GM18519 (cell line): ENCODE results near the gene BMERB1.

ENCODE experiments used
- ATAC-seq: cut with Tn5 transposase; IDR thresholded peaks from one replicate; pipeline ENCODE4 v1.9.1; 2021; ENCODE audit warnings: mild to moderate bottlenecking, moderate library complexity; ENCODE audit not compliant: unreplicated experiment, low FRiP score

BMERB1 gene

DNA sequence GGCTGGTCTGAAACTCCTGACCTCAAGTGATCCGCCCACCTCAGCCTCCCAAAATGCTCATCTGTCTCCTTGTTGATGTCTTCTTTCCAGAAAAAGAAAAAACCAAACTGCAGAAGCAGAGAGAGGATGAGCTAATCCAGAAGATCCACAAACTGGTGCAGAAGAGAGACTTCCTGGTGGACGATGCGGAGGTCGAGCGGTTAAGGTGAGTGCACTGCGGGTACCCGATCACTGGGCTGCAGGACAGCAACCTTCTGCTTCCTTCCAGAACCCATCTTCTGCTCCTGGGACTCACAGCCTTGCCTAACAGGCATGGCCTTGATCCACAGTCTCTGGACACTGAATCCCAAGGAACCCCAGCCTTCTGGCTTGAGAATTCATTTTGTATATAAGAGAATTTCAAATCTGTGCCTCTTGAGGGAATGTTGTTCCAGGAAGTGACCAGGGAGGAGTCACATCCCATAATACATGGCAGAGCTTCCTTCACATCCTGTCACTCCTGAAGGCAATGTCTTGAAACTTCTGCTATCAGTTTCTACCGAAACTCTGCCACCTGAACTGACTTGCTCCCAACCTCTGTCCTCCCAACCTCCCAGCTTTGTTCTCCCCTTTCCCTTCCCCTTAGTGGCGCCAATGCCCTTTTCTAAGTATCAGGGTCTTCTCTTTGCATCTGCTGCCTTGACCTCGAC lies 146.9 kb downstream of the BMERB1 start:
- no peak for ATAC-seq

DNA sequence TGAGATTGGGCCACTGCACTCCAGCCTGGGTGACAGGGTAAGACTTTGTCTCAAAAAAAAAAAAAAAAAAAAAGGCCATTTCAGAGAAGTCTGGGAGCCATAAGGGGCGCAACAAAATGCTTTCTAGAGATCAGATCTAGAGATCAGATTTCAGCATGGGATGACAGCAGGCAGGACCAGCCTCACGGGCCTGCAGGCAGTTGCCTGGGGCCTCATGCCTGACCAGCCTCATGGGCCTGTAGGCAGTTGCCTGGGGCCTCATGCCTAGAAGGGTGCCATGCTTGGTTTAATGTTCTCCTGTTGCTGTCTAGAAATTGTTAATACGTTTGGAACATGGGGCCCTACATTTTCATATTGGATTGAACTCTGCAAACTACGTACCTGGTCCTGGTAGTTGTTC lies 149.1 kb downstream of the BMERB1 start:
- no peak for ATAC-seq

DNA sequence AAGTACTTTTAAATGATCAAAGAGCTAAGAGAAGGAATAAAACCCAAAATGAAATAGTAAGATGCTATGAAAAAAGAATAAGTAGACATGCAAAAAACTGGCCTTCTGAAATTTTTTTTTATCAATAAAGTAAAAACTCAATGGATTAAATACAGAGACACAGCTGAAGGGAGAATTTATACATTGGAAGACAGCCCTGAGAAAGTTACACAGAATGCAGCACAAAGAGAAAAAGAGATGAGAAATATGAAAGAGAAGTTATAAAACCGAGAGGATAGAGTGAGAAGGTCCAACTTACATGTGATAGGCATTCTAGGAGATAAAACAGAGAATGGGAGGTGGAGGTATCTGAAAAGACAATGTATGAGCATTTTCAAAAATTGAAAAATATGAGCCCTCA lies 151.6 kb downstream of the BMERB1 start:
- no peak for ATAC-seq

DNA sequence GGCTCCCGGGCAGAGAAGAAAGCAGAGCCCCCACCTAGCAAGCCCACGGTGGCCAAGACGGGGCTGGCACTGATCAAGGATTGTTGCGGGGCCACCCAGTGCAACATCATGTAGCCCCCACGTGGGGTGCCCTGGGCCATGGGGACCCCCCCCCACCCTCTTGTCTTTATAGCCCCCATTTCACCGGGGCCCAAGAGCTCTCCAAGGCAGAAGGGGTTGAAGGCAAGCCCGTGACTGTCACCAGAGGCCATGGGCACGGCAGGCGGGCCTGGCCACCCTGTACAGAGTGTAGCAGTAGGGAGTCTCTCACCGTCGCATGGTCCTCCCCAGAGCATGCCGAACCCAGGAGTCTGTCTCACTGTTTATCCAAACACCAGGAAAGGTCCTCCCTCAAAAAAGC lies 152.3 kb downstream of the BMERB1 start:
- ATAC-seq = no peak

DNA sequence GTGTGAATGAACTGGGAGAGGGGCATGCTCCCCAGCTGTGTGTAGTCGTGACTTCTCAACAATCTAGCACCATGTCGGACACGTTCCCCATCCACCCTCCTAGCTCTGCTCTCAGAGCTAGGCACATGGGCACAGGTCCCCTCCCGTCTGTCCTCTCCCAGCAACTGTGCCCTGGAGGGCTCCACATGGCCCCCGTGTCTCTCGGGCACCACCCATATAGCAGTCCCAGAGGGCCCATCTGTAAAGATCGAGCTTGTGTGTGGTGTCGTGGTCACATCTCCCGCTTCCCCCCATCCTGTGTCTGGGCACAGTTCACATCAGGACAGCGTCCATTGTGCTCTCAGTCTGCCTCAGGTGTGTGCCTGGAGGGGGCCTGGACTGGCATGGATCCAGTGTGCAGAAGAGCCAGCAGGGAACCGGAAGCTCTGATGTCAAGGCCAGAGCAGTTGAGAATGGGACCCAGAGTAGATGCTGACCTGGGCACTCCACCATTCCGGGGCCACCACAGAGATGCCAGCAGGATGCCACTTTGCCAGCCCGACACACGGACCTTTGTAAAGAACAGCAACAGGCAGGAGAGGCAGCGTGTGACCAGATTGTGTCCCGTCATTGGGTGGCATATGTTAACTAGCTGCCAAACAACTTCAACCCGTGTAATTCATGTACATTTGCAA lies 152.9 kb downstream of the BMERB1 start:
- no peak for ATAC-seq

DNA sequence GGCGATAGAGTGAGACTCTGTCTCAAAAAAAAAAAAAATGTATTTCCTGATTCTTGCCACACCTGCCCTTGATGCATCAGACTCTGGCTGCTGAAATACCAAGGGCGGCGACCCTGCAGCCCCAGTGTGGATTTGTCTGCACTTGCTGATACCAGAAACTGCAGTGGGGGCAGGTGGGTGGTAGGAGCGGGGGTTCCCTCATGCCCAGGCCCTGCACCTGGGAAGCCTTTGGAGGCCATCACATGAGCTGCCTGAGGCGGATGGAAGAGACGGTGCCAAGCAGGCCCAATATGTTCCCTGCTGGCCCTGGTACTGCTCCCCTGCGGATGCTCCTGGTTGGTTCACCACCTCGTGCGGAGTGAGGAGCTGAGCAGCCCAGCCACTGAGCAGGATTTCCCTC lies 157.9 kb downstream of the BMERB1 start:
- no peak for ATAC-seq

DNA sequence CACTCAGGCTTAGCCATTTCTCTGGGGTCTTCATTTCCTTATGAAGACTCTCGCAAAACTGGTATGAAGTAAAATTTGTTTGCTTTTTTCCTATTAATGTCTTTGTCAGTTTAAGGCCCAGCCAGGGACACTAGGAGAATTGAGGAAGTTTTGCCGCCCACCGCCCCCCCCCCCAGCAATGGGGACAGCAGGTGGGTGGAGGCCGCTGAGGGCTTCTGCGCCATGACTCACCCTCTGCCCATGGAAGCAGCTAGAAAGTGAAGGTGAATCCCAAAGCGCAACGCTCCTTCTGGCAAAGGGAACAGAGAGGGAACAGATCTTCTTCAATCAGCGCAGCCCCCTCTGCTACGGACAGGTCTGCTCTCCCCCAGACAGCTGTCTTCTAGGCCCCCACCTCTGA lies 158.8 kb downstream of the BMERB1 start:
- ATAC-seq = no peak

DNA sequence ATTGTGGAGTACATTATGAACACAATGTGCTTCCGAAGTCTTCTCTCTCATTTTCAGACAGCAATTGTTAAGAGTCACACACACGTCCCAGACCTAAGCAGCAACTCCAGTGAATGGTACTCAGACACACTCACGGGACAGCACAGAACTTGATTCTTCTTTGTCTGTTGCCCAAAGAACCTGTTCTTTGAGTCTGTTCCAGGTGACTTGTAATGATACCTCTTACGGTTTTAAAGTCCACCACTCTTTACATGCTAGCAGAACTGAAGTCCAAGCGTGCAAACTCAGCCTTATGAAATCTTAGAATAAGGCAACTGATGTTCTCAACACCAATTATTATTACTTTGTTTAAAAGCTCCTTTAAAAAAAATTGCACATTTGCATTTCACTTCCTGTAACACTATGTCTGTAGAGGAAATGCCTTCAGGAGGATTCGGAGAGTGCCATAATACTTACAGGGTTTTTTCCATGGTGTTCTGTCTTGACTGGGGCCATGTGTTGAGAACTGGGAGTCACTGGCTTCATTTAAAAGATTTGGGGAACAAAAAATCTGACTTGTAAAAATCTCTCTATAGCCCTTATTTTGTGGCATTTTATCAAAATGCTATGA lies 160.4 kb downstream of the BMERB1 start:
- no peak for ATAC-seq

DNA sequence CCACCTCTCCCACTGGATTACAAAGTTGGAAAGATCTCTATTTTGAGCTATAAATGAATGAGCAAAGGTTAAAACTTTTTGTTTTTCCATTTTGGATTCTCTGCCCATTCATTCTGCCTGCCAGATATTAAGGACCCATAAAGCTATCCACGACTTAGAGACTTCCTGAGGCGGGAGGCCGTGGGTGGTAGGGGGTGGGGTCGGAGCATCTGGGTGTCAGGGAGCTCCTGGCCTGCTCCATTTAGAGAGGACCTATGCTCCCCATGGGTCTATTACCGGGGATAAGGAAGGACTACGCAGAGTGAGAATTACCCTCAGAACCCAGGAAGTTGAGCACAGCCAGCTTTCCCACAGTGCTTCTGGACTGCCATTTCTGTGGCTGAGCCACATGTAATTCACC lies 162.7 kb downstream of the BMERB1 start:
- ATAC-seq = no peak

DNA sequence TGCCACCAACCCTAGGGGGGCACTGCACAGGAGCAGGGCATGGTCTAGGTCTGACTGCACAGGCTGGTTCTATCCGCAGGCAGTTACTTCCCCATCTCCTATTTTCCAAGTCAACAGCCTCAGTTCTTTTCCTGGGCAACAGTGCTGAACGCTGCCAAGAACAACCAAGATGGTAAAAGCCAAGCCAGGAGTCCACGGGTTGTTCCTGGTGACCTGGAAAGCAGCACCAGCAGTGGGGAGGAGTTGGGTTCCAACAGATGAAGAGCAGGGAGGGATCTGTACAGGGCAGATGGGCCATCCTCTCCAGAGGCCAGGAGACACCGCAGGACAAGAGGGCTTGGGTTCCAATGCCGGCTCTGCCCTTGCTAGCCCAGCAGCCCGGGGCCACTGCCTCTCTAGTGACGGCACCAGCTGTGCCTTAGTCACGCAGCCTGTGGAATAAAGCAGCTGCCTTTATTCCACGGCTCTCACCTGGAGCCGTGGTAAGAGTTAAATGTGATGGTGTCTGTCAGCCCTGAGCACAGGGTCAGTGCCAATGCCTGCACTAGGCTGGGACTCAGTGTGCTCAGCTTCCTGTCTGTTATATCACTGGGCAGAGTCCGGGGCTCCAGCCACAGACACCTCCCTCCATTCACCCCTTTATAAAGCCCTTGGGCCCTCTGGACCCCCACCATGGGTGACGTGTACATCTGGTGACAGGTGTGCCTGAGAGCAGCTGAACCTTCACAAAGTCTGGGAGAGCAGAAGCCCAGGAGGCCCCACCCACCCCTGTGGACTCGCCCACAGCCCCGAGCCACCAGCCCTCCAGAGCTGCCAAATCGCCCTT lies 163.6 kb downstream of the BMERB1 start:
- ATAC-seq = no peak

DNA sequence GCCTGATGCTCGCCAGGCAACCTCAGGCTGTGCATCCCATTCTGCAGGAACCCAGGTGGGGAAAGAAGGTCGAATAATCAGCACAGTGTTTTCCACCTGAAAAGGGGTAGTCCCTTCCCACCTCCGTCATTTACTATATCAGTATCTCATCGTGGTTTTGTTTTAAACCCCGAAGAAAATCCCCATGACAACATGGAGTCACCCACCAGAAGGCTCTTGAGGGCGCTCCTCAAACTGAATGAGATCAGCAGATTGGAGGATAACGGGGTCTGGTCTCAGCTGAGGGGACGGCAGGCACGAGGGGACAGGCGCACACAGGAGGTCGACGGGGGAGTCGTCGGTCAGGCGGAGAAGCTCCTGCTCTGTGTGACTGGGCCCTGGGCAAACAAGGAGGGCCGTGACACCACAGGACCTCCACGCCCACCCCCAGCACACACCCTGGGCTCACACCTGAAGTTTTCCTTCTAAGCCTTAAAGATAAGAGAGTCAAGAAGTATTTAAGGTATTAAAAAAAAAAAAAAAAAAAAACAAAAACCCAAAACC lies 164.3 kb downstream of the BMERB1 start:
- ATAC-seq = no peak

DNA sequence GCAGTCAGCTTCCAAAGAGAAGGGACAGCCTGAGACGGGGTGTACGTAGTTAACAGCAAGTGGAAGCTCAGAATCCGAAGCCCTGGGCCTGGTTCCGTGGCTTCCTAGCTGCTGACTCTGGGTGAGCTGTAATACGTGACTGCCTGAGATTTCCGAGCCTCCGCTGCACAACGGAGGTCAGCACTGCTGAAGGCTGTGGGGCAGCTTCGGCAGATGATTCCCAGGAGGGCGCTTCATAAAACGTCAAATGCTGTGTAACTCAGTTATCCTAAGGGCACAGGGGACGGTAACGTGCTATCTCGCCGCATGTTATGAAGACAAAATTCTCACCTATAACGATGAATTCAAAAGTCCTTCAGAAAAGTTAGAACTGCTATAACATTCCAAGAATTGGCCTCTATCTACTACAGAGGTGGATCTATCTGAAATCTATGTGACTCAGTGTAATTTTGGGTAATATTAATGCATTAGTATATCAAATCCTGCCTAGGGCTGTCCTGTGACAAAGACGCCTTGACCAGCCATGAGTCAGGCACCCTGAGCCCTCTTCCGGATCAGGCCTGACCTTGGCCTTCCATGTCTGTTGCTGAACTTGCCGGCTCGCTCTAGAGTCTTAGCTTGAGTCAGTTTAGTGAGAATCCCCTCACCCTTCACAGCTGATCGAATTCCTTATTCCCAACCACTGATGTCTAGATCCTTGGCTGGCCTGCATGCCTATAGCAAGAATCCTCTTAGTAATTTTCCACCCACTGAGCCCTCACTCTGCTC lies 165.1 kb downstream of the BMERB1 start:
- ATAC-seq = no peak

DNA sequence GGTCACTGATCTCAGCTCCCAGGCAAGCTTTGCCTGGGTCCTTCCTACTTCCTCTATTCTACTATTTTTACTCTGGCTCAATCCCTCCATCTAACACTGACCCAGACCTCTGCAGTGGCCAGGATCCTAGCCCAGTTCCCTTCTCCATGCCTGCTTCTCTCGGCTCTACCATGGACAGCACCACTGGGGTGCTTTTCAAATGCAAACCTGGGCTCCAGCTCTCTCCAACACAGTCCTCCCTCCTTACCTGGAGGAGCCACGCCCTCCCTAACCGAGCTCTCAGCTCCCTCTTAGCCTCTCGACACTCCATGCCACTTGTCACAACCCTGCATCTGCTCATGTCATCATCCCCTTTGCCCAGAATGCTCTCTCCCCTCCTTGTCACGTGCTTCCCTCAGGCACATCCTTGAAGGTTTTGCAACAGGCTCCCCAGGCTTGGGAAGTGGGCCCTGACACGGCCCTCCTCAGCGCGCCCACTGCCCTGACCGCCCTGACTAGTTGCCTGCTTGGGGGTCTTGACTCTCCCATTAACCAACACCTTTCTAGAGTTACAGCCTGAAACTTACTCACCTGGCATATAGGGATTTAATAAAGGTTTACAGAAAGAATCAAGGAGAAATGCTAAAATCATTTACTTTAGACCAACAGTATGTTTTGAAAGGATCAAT lies 167.0 kb downstream of the BMERB1 start:
- ATAC-seq = no peak

DNA sequence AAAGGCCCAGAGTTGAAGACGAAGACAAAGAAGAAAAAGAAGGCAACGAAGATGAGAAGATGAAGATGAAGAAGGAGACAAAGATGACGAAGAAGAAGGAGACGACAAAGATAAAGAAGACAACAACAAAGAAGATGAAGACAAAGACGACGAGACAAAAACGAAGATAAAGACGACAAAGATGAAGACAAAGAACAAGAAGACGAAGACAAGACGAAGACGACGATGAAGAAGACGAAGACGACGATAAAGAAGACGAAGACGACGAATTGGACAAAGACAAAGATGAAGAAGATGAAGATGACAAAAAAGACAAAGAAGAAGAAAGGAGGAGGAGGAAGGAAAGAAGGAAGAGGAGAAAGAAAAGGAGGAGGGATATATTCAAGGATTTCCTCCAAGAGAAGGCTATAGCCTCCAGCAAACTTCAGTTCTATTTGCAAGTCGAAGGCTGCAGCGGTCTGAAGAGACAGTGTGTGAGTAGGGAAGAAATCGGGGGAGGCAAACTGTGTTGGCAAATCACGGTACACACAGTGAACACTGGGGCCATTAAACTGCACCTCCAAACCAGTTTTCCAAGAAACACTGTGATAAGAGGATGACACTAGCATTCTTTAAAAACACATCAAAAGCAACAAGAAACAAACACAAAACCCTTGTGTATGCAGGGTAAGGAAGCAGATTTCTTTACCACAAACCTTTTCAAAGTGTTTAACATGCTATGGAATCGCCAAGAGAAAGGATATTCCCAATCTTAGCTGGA lies 168.1 kb downstream of the BMERB1 start:
- ATAC-seq = no peak

DNA sequence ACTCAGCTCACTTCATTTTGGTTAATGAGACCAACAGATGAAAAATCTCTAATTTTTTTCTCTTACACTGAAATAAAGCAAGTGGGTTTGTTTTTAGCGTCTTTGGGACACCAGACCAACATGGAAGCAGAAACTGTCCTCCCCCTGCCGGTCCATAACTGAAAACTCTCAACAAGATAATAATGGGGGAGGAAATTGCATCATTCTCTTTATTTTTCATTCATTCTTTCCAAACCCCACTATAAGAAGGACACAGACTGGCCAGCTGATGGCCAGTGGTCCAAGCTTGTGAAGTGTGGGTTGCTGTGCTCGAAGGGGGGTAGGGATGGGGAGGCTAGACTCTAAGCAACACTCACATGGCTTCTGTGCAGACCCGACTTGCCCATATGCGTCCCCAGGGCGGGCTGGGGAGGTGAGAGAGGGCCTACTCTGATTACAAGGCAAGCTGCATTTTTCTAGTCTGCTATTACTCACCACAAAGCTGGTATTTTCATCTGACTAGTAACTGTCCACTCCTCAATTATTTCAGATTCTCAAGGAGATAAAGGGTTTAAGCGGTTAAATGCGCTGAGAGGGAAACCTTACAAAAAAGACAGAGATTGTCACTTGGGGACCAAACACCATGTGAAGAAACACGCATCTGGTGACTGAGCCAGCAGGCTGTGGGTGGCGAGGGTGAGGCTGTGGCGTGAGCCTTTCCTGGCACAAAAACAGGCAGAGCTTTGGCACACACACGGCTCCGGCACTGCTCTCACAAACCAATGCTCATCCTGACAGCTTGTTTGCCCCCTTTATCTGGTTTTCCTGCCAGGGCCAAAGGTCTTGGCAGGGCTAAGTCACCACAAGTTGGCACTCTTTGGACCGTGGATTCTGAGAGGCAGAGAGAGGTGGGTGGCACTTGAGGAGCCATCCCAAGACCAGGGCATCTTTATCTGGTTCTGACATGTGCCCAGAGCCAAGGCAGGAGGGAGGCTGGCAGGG lies 170.4 kb downstream of the BMERB1 start:
- ATAC-seq = no peak

DNA sequence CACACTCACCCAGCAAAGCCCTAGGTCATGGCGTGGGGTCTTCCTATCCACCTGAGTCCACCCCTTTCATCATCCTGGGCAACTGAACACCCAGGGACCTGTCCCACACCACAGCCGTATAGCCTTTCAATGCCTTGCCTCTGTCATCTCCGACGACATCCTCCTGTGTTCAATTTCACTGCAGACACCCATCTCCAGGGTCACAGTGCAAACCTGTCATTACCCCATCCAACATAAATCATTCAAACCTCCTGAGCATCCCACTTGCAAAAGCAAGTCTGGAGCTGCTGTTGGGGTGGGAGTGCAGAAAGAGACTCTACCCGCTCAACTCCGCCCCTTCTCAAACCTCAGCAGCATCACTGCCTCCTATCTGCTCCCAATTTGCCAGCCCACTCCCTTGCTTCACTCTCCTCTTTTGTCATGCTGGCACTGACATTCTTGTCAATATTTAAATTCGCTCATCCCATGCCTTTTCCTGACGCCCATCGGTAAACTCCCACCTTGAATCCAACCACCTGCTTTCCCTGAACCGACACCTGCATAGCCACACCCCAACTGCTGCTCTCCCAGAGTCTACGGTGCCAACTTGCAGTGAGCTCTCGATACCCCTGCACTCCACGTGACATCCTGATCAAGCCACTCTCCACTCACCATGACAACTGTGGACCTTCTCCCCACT lies 171.6 kb downstream of the BMERB1 start:
- ATAC-seq = no peak

DNA sequence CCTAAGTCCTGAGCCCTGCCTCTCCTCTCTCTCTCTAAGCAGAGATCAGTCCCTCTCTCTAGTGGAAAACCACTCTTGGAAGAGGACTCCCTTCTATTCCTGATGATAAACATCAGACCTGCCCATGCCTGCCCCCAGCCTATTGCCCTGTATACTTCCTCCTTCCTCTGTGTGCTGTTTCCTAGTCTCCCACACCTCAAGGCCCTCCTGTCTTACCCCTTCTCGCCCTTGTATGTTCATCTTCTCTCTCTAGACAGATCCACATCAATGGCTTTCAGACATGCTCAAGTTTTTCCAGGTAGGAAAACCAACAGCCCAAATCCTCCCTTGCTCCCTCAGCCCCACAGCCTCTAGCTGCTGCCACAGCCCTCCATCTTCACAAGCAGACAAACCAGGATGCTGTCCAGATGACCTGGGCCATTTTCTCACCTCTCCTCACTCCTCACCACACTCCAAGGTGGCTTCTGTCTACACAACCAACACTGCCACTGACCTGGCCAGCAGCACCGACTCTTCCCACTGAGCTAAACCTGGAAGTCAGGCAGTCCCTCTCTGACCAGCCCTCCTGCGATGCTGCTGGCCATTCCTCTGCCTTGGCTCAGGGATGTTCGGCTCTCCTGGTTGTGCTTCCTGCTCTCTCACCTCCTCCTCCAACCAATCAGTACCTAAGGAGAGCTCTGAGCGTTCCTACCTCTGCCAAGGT lies 172.3 kb downstream of the BMERB1 start:
- no peak for ATAC-seq
